CD4-positive, alpha-beta memory T cell (primary cell): ENCODE results near the gene SNAP25. TPM values are rescaled to one million over a fixed set of nuclear protein-coding genes. Genes with fewer than 3 reads are reported as not detected.

Experiments
- CTCF ChIA-PET: fragments of 350-600 bp; sonication (Branson Sonifier 250); formaldehyde crosslinking; loops from one replicate; lab custom pipeline; 2021; ENCODE audit warnings: inconsistent platforms; ENCODE audit not compliant: partially characterized antibody; lab: Charles Lee
- POLR2A ChIA-PET: fragments of 350-600 bp; sonication (Branson Sonifier 250); formaldehyde crosslinking; loops from one replicate; lab custom pipeline; 2021; ENCODE audit not compliant: partially characterized antibody; lab: Charles Lee
- DNase-seq, 5 donors: peaks; one replicate each; pipeline versions ENCODE4 v3.0.0 to v3.0.0-alpha.2; 2020 to 2022; ENCODE audit warnings: mixed read lengths in 1 of 5
- H3K27ac ChIP-seq: one replicate; pipeline ENCODE4 v1.7.0; 2013; ENCODE audit warnings: low read depth, low read length
- H3K27me3 ChIP-seq: 2 replicates; pipeline ENCODE4 v1.7.0; 2013; ENCODE audit warnings: mild to moderate bottlenecking, low read length, moderate library complexity; ENCODE audit not compliant: insufficient read depth
- H3K36me3 ChIP-seq: 2 replicates; pipeline ENCODE4 v1.7.0; 2013; ENCODE audit warnings: mild to moderate bottlenecking, low read length, moderate library complexity; ENCODE audit not compliant: insufficient read depth
- H3K4me1 ChIP-seq: 2 replicates; pipeline ENCODE4 v1.7.0; 2013; ENCODE audit warnings: mild to moderate bottlenecking, low read length, moderate library complexity; ENCODE audit not compliant: insufficient read depth
- H3K4me3 ChIP-seq, 2 donors: one replicate each; pipeline ENCODE4 v1.7.0; 2013; ENCODE audit warnings: low read length in 2 of 2, mild to moderate bottlenecking in 1 of 2
- H3K9me3 ChIP-seq, 2 donors: one replicate each; pipeline ENCODE4 v1.7.0; 2013; ENCODE audit warnings: low read length in 2 of 2, control low read depth in 1 of 2; ENCODE audit not compliant: control insufficient read depth in 1 of 2
- H3K27ac Mint-ChIP-seq, 7 donors: one replicate each; pipeline ENCODE4 v1.8.0; 2020 to 2021; ENCODE audit warnings: mixed read lengths in 7 of 7, mild to moderate bottlenecking in 6 of 7, inconsistent platforms in 3 of 7, moderate library complexity in 3 of 7
- H3K27me3 Mint-ChIP-seq, 2 donors: one replicate each; pipeline ENCODE4 v1.8.0; 2020 to 2021; ENCODE audit warnings: mixed read lengths in 2 of 2
- H3K36me3 Mint-ChIP-seq, 2 donors: one replicate each; pipeline ENCODE4 v1.8.0; 2020 to 2021; ENCODE audit warnings: mixed read lengths in 2 of 2, inconsistent platforms in 1 of 2, mild to moderate bottlenecking in 1 of 2
- H3K4me1 Mint-ChIP-seq, 4 donors: one replicate each; pipeline ENCODE4 v1.8.0; 2020 to 2021; ENCODE audit warnings: mixed read lengths in 4 of 4, mild to moderate bottlenecking in 1 of 4
- H3K4me3 Mint-ChIP-seq, 8 donors: one replicate each; pipeline ENCODE4 v1.8.0; 2020 to 2021; ENCODE audit warnings: mixed read lengths in 8 of 8, mild to moderate bottlenecking in 7 of 8, moderate library complexity in 6 of 8, inconsistent platforms in 3 of 8
- H3K9me3 Mint-ChIP-seq, 8 donors: one replicate each; pipeline ENCODE4 v1.8.0; 2020 to 2021; ENCODE audit warnings: mixed read lengths in 8 of 8, mild to moderate bottlenecking in 5 of 8, inconsistent platforms in 3 of 8, moderate library complexity in 1 of 8
- intact Hi-C: fragments of 100-400 bp; cut with micrococcal nuclease; formaldehyde crosslinking; loops from one replicate; pipeline ENCODE4 v1.15.1; 2023
- polyA plus RNA-seq, 2 donors: library from polyadenylated mRNA; unstranded; fragments of 300-500 nt; fragmentation: Illumina TruSeq; gene quantifications; one replicate each; pipeline ENCODE4 v1.2.3, GENCODE V29; 2021
- total RNA-seq, 2 experiments: library from RNA; stranded (reverse); gene quantifications; one replicate each; pipeline ENCODE4 v1.2.3, GENCODE V29; 2021

SNAP25 gene
- total and polyA plus RNA-seq, 4 experiments from 2014 or later = 0.14 TPM; not detected in 3

DNA sequence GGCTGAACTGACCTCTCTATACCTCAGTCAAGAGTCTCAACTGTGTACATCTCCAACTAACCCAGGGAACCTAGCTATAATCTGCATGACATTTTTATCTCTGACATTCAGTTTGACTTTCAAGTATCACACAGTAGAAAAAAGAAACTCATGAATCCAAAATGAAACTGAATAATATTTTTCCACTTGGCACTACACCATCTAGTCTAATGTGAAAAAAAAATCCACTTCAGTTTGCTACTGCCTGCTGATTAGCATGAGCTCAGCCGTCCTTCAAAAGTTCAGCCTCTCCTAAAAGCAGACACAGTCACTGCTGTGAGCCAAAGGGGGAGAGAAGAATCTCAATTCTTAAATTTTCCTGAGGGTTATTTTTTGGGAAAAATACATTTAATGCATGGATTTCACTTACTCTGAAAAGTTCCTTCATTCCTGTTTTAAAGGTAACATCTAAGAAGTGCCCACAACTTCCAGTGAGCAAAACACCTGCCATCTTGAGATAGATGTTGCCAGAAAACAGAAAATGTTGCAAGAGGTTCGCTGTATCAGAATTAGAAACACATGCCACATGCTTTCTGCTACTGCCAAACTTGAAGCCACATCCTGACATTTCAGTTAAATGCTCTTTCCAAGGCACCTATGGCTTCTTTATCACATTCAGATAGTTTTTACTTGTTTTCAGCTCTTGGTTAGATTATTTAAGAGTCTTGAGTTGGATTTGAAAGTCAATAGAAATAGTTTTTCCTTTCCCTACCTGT lies 120.0 kb downstream of the SNAP25 start:
- peaks cover 2 to 10% of the 10 kb centered on the region in 2 donors for H3K27me3 Mint-ChIP-seq
- intact Hi-C loops = no loop called here
- no peaks in the 10 kb centered on the region for H3K36me3 ChIP-seq
- no peak overlapping the region for H3K27ac ChIP-seq
- no peak for DNase-seq
- CTCF ChIA-PET = interaction anchor here (1.1 kb wide), 1 partner anchor 9 kb away, joined by 3 read pairs; no protein-coding TSS in a partner anchor
- no peak overlapping the region for H3K27ac Mint-ChIP-seq
- no peaks in the 10 kb centered on the region for H3K27me3 ChIP-seq
- POLR2A ChIA-PET = no interaction called here
- no peaks in the 10 kb centered on the region for H3K9me3 Mint-ChIP-seq
- no peak overlapping the region for H3K4me3 Mint-ChIP-seq
- H3K4me1 Mint-ChIP-seq = no peaks in the 10 kb centered on the region
- H3K36me3 Mint-ChIP-seq = no peaks in the 10 kb centered on the region
- H3K9me3 ChIP-seq = no peaks in the 10 kb centered on the region
- no peak overlapping the region for H3K4me3 ChIP-seq
- H3K4me1 ChIP-seq = no peaks in the 10 kb centered on the region

DNA sequence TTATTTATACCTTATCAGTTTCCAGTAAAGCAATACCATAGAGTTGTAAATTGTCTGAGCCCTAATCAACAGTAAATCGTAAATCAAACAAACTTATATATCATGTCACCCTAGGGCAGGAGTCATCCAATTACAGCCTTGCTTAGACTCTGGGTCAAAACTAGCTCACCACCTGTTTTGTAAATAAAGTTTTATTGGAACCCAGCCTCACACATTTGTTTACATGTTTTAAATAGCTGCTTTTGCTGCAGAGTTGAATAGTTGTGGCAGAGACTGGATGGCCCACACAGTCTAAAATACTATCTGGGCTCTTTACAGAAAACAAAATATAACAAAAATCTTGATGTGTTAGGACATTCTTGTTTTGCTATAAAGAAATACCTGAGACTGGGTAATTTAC lies 121.0 kb downstream of the SNAP25 start:
- no peak for DNase-seq
- ChIA-PET CTCF (no interaction called here), POLR2A (no interaction called here)
- Mint-ChIP-seq H3K27me3 (peaks cover 2 to 10% of the 10 kb centered on the region in 2 donors), H3K27ac (no peak overlapping the region), H3K9me3 (no peaks in the 10 kb centered on the region), H3K36me3 (no peaks in the 10 kb centered on the region), H3K4me1 (no peaks in the 10 kb centered on the region), H3K4me3 (no peak overlapping the region)
- Histone ChIP-seq H3K36me3 (no peaks in the 10 kb centered on the region), H3K27me3 (no peaks in the 10 kb centered on the region), H3K27ac (no peak overlapping the region), H3K9me3 (no peaks in the 10 kb centered on the region), H3K4me3 (no peak overlapping the region), H3K4me1 (no peaks in the 10 kb centered on the region)
- intact Hi-C loops = no loop called here

DNA sequence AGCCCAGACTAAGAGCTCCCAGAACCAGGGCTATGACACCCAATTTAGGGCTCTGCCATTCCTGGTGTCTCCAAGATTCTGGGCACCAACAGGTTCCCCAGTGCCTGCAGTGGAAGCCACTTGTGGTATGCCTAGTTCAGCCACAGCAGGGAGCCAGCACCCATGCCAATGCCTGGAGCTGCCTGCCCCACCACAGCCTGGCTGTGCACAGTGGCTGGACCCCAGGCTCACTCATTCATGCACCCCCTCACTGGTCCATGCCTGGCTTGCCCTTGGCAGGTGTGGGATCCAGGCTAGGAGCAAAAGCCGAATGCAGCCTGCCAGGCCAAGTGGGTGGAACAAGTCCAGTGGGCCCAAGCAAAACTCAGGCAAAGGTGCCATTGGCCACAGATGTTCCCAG lies 123.5 kb downstream of the SNAP25 start:
- intact Hi-C loops = no loop called here

DNA sequence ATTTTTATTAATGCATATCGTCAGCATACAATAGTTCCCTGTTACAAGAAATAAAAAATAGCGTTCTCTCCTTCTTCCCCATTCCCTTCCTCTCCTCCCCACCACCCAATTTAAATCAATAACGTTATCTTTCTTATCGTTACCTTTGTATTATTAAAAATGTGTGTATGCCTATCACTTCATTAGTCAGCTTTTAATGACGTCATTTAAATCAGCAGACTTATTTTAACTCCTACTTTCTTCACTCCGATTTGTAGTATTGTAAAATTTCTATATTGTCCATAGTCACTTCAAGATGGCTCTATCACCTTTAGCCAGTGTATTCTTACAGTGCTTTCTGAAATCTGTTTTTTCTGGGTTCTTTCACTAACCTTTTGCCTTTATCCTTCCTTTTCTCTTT lies 126.3 kb downstream of the SNAP25 start:
- intact Hi-C loops = no loop called here
- no peaks in the 10 kb centered on the region for H3K27me3 ChIP-seq
- no peaks in the 10 kb centered on the region for H3K36me3 ChIP-seq
- H3K4me1 ChIP-seq = no peaks in the 10 kb centered on the region
- no peak overlapping the region for H3K4me3 ChIP-seq
- no peak overlapping the region for H3K27ac ChIP-seq
- Mint-ChIP-seq H3K36me3 (no peaks in the 10 kb centered on the region), H3K27me3 (peaks cover under 1% of the 10 kb centered on the region in 2 donors), H3K27ac (no peak overlapping the region), H3K9me3 (no peaks in the 10 kb centered on the region), H3K4me1 (peaks cover 0 to under 1% (median under 1%) of the 10 kb centered on the region in 4 donors), H3K4me3 (no peak overlapping the region)
- no peaks in the 10 kb centered on the region for H3K9me3 ChIP-seq
- POLR2A ChIA-PET = no interaction called here
- no peak for DNase-seq
- CTCF ChIA-PET = no interaction called here

More for the DNA sequence above, 123.5 kb downstream of the SNAP25 start:
- Histone ChIP-seq H3K9me3 (no peaks in the 10 kb centered on the region), H3K4me1 (no peaks in the 10 kb centered on the region), H3K27ac (no peak overlapping the region), H3K36me3 (no peaks in the 10 kb centered on the region), H3K27me3 (no peaks in the 10 kb centered on the region), H3K4me3 (no peak overlapping the region)
- Mint-ChIP-seq H3K9me3 (no peaks in the 10 kb centered on the region), H3K27me3 (peaks cover 2 to 6% of the 10 kb centered on the region in 2 donors), H3K27ac (no peak overlapping the region), H3K4me3 (no peak overlapping the region), H3K4me1 (no peaks in the 10 kb centered on the region), H3K36me3 (no peaks in the 10 kb centered on the region)
- peak in 1 of 5 donors; percentile 32 for DNase-seq
- ChIA-PET CTCF (no interaction called here), POLR2A (no interaction called here)

DNA sequence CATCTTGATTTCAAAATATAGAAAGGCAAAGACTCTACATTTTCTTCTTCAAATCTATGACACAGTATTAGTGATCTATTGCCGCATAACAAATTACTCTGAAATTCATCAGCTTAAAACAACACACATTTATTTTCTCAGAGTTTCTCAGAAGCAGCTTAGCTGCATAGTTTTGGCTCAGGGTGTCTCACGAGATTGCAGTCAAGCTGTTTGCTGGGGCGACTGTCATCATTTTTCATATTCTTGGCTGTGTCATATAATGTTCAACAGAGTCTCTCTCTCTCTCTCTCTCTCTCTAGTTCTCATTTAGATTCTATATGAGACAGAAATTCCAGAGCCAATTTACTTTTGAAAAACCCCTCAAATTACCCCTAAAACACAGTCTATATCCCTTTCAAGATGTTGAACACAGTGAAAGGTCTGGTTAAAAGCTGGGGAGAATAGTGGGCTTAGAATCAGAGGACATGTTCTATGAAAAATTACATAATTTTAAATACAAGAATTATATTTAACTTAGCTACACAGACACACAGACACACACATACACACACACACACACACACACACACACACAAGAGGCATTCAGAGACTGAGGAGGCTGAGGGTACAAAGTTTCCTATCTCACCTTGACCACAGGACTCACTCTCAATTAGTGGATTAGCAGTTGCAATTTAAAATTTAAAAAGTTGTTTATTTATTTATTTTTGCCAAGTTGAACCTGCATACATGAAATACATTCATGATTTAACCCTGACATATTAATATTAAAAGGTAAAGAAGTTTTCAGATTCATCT lies 128.7 kb downstream of the SNAP25 start:
- CTCF ChIA-PET = no interaction called here
- peaks cover 0 to 2% (median 0%) of the 10 kb centered on the region in 8 donors for H3K9me3 Mint-ChIP-seq
- no peak for DNase-seq
- H3K27me3 Mint-ChIP-seq = no peaks in the 10 kb centered on the region
- Histone ChIP-seq H3K27me3 (no peaks in the 10 kb centered on the region), H3K36me3 (no peaks in the 10 kb centered on the region), H3K4me3 (no peak overlapping the region), H3K4me1 (peaks cover 17% of the 10 kb centered on the region), H3K27ac (no peak overlapping the region), H3K9me3 (no peaks in the 10 kb centered on the region)
- POLR2A ChIA-PET = no interaction called here
- no peak overlapping the region for H3K4me3 Mint-ChIP-seq
- H3K27ac Mint-ChIP-seq = no peak overlapping the region
- intact Hi-C loops = no loop called here
- H3K36me3 Mint-ChIP-seq = no peaks in the 10 kb centered on the region
- H3K4me1 Mint-ChIP-seq = peaks cover 8 to 18% (median 15%) of the 10 kb centered on the region in 4 donors

DNA sequence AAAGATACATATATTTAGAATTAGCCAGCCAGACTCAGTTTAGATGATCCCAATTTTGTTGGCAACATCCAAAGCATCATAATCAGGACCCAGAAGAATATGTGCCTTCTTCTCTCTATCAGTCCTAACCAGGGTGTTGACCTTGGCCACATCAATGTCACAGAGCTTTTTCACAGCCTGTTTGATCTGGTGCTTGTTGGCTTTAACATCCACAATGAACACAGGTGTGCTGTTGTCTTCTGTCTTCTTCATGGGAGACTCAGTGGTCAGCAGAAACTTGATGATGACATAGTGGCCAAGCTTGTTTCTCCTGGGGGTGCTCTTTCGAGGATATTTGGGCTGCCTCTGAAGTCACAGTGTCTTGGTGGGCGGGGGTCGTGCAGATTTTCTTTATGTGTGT lies 130.5 kb downstream of the SNAP25 start:
- Mint-ChIP-seq H3K36me3 (no peaks in the 10 kb centered on the region), H3K27ac (no peak overlapping the region), H3K9me3 (peaks cover 0 to 2% (median 0%) of the 10 kb centered on the region in 8 donors), H3K4me3 (no peak overlapping the region), H3K27me3 (no peaks in the 10 kb centered on the region), H3K4me1 (peaks cover 12 to 30% (median 25%) of the 10 kb centered on the region in 4 donors)
- ChIA-PET POLR2A (interaction anchor here (1.5 kb wide), 1 partner anchor 85 kb away, joined by 4 read pairs; the partner anchor contains the start of gene MKKS), CTCF (no interaction called here)
- Histone ChIP-seq H3K27me3 (no peaks in the 10 kb centered on the region), H3K4me3 (no peak overlapping the region), H3K4me1 (peaks cover 27% of the 10 kb centered on the region), H3K36me3 (no peaks in the 10 kb centered on the region), H3K9me3 (no peaks in the 10 kb centered on the region), H3K27ac (no peak overlapping the region)
- intact Hi-C loops = no loop called here
- no peak for DNase-seq
